GM18909 (cell line): Measurements from ENCODE around the gene ERBB3.

ENCODE experiments used
- ATAC-seq: cut with Tn5 transposase; IDR thresholded peaks from one replicate; pipeline ENCODE4 v1.9.1; 2021; ENCODE audit warnings: mild to moderate bottlenecking; ENCODE audit not compliant: unreplicated experiment, poor library complexity

The ERBB3 gene

DNA sequence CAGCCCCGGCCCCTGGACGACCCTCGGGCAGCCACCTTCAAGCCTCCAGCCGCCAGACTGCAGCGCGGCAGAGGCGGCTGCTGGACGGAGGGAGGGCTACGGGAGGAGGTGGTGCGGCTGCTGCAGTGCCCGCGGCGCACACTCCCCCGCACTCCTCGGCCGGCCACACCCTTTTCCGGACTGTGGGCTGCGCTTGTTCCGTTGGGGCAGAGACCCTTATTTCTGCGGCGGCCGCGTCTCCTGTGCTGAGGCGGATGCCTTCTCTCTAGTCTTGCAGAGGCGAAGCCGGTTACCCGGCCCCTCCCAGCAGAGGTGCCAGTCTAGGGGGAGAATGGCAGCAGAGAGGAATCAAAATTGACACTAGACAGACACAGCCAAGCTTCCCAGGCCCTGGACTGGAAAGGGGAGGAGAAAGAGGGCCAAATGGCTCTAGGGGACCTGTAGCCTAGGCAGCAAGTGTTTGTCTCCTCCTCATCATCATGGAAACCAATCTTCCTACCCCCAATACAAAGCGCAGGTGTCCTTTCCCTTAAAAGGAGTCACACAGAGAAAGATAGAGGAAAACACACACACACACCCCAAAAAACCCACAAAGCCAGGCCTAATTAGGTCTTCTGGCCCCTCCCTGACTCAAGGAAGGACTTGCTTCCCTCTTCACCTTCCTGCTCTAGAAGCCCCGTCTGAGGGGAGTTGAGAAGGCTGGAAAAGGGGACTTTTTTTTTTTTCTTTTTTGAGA is 49.4 kb downstream of the ERBB3 start:
- peak; percentile 28 for ATAC-seq

DNA sequence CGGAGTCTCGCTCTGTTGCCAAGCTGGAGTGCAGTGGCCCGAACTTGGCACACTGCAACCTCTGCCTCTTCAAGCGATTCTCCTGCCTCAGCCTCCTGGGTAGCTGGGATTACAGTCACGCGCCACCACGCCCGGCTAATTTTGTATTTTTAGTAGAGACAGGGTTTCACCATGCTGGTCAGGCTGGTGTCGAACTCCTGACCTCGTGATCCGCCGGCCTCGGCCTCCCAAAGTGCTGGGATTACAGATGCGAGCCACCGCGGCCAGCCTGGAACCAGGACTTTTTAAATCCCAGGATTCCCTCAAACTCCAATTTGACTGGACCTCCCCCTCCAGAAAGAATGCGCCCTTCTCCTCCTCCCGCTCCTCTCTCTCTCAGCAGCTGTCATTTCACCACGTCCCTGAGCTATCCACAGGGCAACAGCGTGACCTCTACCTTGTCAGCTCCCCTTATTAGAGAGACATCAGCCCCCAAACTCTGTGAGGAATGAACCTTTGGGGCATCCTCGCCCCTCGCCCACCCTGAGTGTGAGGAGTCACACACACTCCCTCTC is 50.1 kb downstream of the ERBB3 start:
- ATAC-seq, result no peak

DNA sequence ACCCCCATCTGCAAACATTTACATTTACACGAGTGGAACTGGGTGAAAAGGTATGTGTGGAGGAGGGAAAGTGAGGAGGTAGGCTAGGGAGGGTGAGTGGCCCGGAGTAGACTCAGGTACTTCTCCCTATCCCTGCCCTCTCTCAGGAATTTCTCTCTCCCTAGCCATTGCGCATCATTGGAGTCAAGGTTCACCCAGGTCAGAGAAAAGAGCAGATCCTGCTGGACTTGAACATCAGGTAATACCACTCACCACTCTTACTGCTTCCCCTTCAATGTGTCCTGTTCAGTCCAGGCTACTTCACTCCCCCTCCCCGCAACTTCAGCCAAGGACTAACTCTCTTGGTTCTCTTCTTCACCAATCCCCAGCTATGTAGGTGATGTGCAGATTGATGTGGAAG is 50.9 kb downstream of the ERBB3 start:
- no peak for ATAC-seq

DNA sequence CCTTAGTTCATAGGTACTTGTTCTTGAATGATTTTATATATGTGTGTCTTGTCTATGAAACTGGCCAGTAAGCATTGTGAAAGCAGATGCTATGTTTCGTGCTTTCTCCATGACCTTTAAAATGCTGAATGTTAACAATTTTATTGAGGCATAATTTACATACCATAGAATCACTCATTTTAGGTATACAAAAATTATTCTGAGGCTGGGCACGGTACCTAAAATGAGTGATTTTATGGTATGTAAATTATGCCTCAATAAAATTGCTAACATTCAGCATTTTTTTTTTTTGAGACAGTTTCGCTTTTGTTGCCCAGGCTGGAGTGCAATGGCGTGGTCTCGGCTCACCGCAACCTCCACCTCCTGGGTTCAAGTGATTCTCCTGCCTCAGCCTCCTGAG is 54.9 kb downstream of the ERBB3 start:
- ATAC-seq, result no peak

DNA sequence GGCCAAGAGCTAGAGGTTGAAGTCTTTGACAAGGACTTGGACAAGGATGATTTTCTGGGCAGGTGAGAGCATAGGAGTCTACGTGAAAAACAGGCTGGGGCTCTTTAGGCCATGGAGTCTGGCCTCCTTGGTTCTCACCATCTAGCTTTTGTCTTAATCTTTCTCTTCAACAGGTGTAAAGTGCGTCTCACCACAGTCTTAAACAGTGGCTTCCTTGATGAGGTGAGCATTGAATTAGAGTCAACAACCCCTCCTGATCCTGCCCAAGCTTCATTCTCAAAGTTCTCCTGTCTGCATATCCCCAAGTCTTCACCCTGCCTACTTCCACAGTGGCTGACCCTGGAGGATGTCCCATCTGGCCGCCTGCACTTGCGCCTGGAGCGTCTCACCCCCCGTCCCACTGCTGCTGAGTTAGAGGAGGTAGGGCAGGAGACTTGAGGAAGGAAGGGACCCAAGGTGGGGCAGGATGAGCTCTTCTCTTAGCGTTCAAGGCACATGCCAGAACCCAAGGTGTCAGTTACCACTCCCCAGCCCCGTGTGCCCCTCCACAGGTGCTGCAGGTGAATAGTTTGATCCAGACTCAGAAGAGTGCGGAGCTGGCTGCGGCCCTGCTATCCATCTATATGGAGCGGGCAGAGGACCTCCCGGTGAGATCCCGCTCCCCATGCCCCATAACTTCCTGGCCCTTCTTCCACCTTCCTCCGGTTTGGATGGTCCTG is 58.0 kb downstream of the ERBB3 start:
- ATAC-seq, result no peak

DNA sequence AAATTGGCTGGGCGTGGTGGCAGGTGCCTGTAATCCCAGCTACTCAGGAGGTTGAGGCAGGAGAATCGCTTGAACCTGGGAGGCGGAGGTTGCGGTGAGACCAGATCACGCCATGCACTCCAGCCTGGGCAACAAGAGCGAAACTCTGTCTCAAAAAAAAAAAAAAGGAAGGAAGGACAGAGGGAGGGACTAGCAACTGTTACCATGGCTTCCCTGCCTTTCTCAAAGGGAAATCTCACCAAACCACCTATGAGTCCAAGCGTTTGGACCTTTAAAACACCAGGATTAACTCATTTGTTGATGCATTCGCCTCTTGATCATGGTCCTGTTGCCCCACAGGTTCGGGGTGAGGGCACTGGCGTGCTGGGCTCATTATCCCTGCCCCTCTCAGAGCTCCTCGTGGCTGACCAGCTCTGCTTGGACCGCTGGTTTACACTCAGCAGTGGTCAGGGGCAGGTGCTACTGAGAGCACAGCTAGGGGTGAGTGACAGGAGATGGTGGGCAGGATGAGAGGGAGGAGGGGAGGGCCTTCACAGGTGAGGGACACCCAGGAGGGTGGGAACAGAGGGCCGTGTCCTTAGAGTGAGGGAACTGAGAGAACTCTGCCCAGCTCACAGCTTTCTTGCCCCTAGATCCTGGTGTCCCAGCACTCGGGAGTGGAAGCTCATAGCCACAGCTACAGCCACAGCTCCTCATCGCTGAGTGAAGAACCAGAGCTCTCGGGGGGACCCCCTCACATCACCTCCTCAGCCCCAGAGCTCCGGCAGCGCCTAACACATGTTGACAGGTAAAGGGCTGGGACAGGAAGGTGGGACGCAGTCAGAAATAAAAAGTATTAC is 62.2 kb downstream of the ERBB3 start:
- ATAC-seq, result no peak

DNA sequence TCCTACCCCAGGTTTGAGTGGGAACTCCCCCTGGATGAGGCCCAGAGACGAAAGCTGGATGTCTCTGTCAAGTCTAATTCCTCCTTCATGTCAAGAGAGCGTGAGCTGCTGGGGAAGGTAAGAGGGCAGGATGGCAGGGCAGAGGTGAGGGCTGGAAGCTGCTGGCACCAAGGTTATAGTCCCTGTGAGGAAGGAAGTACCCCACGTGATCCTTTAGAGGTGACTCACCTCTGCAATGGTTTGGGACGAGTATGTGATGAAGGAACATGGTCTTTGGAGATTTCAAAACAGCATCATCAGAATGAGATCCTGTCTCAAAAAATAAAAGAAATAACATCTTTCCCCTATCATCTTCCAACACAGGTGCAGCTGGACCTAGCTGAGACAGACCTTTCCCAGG is 63.3 kb downstream of the ERBB3 start:
- no peak for ATAC-seq

DNA sequence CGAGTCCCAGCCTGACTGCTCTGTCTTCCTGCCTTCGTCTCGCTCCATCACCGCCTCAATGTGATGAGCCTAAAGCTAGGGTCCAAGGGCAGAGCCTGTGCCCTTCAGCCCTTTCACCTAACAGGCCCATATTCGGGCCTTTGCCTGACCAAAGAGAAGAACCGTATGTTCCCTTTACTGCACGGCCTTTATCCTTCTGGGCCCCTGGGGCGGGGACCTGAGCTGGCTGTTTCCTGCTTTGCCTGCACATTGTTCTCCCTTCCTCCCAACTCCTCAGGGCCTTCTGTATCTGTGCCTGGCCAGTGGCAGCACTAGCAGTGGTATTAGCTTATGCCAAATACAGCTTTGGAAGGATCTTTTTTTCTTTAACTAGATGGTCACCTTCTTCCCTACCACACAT is 63.9 kb downstream of the ERBB3 start:
- no peak for ATAC-seq

DNA sequence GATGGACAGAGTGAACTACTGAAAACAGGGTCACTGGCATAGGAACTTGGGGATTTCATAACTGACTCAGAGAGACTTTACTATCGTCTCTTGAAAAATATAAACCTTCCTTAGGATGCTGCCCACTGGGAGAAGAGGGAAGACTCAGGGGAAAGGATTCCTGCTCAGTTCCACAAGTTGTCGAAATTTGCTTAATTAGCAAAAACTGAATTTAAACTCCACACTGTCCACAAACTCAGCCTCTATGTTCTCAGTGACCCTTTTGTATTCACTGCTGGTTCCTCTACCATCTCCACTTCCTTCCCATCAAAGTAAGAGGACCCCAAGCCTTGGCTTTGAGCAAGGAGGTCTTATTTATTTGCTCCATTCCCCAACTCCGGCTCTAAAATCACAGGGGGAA is 65.3 kb downstream of the ERBB3 start:
- no peak for ATAC-seq

DNA sequence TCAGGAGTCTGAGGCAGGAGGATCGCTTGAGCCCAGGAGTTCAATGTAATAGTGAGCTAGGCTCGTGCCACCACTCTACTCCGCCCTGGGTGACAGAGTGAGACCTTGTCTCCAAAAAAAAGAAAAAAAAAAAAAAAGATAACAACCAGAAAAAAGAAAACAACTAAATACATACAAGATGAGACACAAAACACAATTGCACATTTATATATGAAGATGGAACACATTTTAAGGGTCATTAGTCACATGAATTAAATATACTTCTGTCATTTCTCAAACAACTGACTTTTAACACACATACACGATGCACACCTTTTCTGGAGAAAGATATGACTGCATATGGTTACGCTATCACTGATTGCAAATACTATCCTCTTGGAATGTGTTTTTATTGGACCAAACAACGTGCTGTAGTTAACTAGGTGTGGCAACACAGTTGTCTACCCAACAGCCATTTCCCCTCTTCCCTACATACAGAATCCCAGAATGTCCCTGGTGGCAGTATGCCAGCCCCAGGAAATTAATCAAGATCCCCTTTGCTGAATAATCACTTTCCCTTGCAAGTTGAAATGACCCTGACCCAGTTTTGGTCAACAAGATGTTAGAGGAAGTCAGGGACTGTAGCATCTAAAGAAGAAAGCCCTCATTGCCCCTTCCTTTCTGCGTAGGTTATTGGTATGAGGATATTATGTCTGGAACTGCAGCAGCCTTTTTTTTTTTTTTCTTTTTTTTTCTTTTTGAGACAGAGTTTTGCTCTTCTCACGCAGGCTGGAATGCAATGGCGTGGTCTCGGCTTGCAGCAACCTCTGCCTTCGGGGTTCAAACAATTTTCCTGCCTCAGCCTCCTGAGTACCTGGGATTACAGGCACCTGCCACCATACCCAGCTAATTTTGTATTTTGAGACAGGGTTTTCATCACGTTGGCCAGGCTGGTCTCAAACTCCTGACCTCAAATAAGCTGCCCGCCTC is 66.8 kb downstream of the ERBB3 start:
- ATAC-seq, result no peak

DNA sequence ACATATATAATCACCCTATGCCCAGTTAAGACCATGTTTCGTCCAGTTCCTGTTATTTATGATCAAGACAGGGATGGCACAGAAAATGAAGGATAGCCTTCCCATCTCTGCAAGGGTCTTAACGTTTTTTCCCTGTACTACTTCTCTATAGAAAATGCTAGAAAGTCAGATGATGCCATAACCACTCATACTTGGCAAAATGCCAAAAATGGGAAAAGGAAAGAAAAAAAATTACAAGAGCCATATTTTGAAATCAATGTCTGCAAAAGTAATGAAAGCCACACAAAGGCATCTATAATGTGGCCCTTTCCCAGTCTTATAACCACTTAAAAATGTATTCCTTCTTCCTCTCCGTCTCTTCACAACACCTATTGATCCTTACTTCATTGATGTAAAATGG is 70.6 kb downstream of the ERBB3 start:
- no peak for ATAC-seq

DNA sequence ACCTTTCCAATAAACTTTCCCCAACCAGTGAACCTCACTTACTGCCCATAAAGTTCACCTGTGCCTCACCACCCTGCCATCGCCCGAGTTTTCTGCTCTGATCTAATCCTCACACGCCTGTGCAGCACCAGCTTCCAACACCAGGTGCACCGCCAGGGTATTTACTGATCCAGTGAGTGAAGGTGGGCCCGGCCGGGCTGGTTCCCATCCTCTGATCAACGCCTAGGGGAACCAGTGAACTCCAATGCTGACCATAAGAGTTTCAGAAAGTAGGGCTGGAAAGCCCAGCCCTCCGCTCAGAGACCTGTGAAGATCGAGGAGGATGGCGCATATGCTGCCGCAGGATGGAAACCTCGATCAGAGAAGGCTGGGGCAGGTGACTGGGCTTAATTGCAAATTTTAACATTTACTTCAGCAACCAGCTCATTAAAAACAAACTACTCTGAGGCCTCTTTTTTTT is 71.7 kb downstream of the ERBB3 start:
- ATAC-seq, result peak; percentile 61

DNA sequence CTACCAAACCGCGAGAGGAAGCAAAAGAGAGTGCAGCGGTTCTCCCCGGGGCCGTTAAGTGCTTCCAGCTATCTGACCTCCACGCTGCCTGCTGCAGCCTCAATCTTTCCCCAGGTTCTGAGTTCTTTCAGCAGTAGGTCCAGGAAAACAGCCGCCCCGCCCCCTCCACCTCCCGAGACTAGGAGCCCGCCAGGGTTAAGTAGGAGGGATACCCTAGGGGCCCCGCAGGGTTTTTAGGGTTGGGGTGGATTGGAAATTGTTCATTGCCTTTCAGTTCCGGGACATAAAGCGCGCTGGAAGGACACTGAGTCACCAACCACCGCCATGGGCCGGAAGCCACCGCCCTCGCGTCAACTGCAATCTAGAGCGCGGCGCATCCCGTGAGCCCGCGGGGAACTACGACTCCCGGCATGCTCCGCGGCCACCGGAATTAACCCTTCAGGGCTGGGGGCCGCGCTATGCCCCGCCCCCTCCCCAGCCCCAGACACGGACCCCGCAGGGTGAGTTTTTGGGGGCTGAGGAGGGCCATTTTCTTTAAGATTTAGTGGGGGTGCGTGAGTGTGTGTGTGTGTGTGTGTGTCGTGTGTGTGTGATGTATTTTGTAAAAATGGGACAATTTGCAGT is 72.3 kb downstream of the ERBB3 start, which contains the start of gene MYL6B:
TSS of gene MYL6B (plus strand) at position 456 of the 624 bp plus-strand sequence. CDS start 1,332 bp downstream, outside the sequence.
- ATAC-seq, result peak; percentile 88
